ENCODE measurements around the gene GEMIN5.

GEMIN5 gene

GRCh38 chr5:154899151-154899816 lies 38.7 kb downstream of the GEMIN5 start:
- H3K27me3 ChIP-seq (ENCODE audit: control insufficient read depth, insufficient read depth, low read length), result no peaks in the 10 kb centered on the region
- no peak overlapping the region for H3K4me3 ChIP-seq (ENCODE audit: low read length)
- no peaks in the 10 kb centered on the region for H3K9me3 ChIP-seq (ENCODE audit: control insufficient read depth, low read depth, low read length)
- no peaks in the 10 kb centered on the region for H3K4me1 ChIP-seq (ENCODE audit: control insufficient read depth, low read depth, low read length)
- no peak overlapping the region for H3K27ac ChIP-seq (ENCODE audit: low read length)
- H3K36me3 ChIP-seq (ENCODE audit: control insufficient read depth, low read depth, low read length), result peaks cover 90% of the 10 kb centered on the region
- no peak overlapping the region for H3K9ac ChIP-seq (ENCODE audit: low read length)

- no peak overlapping the region for H3K9ac ChIP-seq (ENCODE audit: low read length)
- no peaks in the 10 kb centered on the region for H3K4me1 ChIP-seq (ENCODE audit: control insufficient read depth, low read depth, low read length)
- H3K27ac ChIP-seq (ENCODE audit: low read length), result no peak overlapping the region
- no peaks in the 10 kb centered on the region for H3K27me3 ChIP-seq (ENCODE audit: control insufficient read depth, insufficient read depth, low read length)
- H3K4me3 ChIP-seq (ENCODE audit: low read length), result no peak overlapping the region
- H3K36me3 ChIP-seq (ENCODE audit: control insufficient read depth, low read depth, low read length), result peaks cover 91% of the 10 kb centered on the region
- H3K9me3 ChIP-seq (ENCODE audit: control insufficient read depth, low read depth, low read length), result no peaks in the 10 kb centered on the region
Observed at GRCh38 chr5:154898210-154898609, 39.8 kb downstream of the GEMIN5 start.

GRCh38 chr5:154896562-154897165 lies 41.3 kb downstream of the GEMIN5 start:
- Histone ChIP-seq H3K27me3 (ENCODE audit: control insufficient read depth, insufficient read depth, low read length) (no peaks in the 10 kb centered on the region), H3K36me3 (ENCODE audit: control insufficient read depth, low read depth, low read length) (peaks cover 84% of the 10 kb centered on the region), H3K4me3 (ENCODE audit: low read length) (no peak overlapping the region), H3K4me1 (ENCODE audit: control insufficient read depth, low read depth, low read length) (no peaks in the 10 kb centered on the region), H3K9ac (ENCODE audit: low read length) (no peak overlapping the region), H3K27ac (ENCODE audit: low read length) (no peak overlapping the region), H3K9me3 (ENCODE audit: control insufficient read depth, low read depth, low read length) (no peaks in the 10 kb centered on the region)

GRCh38 chr5:154895606-154896561 lies 42.1 kb downstream of the GEMIN5 start:
- H3K9ac ChIP-seq (ENCODE audit: low read length), result no peak overlapping the region
- H3K4me1 ChIP-seq (ENCODE audit: control insufficient read depth, low read depth, low read length), result no peaks in the 10 kb centered on the region
- no peaks in the 10 kb centered on the region for H3K27me3 ChIP-seq (ENCODE audit: control insufficient read depth, insufficient read depth, low read length)
- no peaks in the 10 kb centered on the region for H3K9me3 ChIP-seq (ENCODE audit: control insufficient read depth, low read depth, low read length)
- no peak overlapping the region for H3K4me3 ChIP-seq (ENCODE audit: low read length)
- peaks cover 84% of the 10 kb centered on the region for H3K36me3 ChIP-seq (ENCODE audit: control insufficient read depth, low read depth, low read length)
- no peak overlapping the region for H3K27ac ChIP-seq (ENCODE audit: low read length)

GRCh38 chr5:154893381-154893780 lies 44.6 kb downstream of the GEMIN5 start:
- Histone ChIP-seq H3K4me1 (ENCODE audit: control insufficient read depth, low read depth, low read length) (no peaks in the 10 kb centered on the region), H3K27me3 (ENCODE audit: control insufficient read depth, insufficient read depth, low read length) (no peaks in the 10 kb centered on the region), H3K27ac (ENCODE audit: low read length) (no peak overlapping the region), H3K9me3 (ENCODE audit: control insufficient read depth, low read depth, low read length) (no peaks in the 10 kb centered on the region), H3K9ac (ENCODE audit: low read length) (no peak overlapping the region), H3K36me3 (ENCODE audit: control insufficient read depth, low read depth, low read length) (peaks cover 79% of the 10 kb centered on the region), H3K4me3 (ENCODE audit: low read length) (no peak overlapping the region)

- Histone ChIP-seq H3K4me1 (ENCODE audit: control insufficient read depth, low read depth, low read length) (no peaks in the 10 kb centered on the region), H3K9me3 (ENCODE audit: control insufficient read depth, low read depth, low read length) (no peaks in the 10 kb centered on the region), H3K27me3 (ENCODE audit: control insufficient read depth, insufficient read depth, low read length) (no peaks in the 10 kb centered on the region), H3K4me3 (ENCODE audit: low read length) (no peak overlapping the region), H3K36me3 (ENCODE audit: control insufficient read depth, low read depth, low read length) (peaks cover 77% of the 10 kb centered on the region), H3K9ac (ENCODE audit: low read length) (no peak overlapping the region), H3K27ac (ENCODE audit: low read length) (no peak overlapping the region)
Observed at GRCh38 chr5:154892369-154892771, 45.6 kb downstream of the GEMIN5 start.

- H3K4me1 ChIP-seq (ENCODE audit: control insufficient read depth, low read depth, low read length), result no peaks in the 10 kb centered on the region
- no peaks in the 10 kb centered on the region for H3K27me3 ChIP-seq (ENCODE audit: control insufficient read depth, insufficient read depth, low read length)
- H3K36me3 ChIP-seq (ENCODE audit: control insufficient read depth, low read depth, low read length), result peaks cover 38% of the 10 kb centered on the region
Observed at GRCh38 chr5:154885439-154885838, 52.6 kb downstream of the GEMIN5 start.

GRCh38 chr5:154884424-154884823 lies 53.6 kb downstream of the GEMIN5 start:
- Histone ChIP-seq H3K27me3 (ENCODE audit: control insufficient read depth, insufficient read depth, low read length) (no peaks in the 10 kb centered on the region), H3K27ac (ENCODE audit: low read length) (no peak overlapping the region), H3K4me3 (ENCODE audit: low read length) (no peak overlapping the region), H3K4me1 (ENCODE audit: control insufficient read depth, low read depth, low read length) (no peaks in the 10 kb centered on the region), H3K9ac (ENCODE audit: low read length) (no peak overlapping the region), H3K36me3 (ENCODE audit: control insufficient read depth, low read depth, low read length) (peaks cover 30% of the 10 kb centered on the region), H3K9me3 (ENCODE audit: control insufficient read depth, low read depth, low read length) (peaks cover 9% of the 10 kb centered on the region)

More at GRCh38 chr5:154885439-154885838, 52.6 kb downstream of the GEMIN5 start:
- peaks cover 9% of the 10 kb centered on the region for H3K9me3 ChIP-seq (ENCODE audit: control insufficient read depth, low read depth, low read length)
- H3K9ac ChIP-seq (ENCODE audit: low read length), result no peak overlapping the region
- no peak overlapping the region for H3K27ac ChIP-seq (ENCODE audit: low read length)
- no peak overlapping the region for H3K4me3 ChIP-seq (ENCODE audit: low read length)

- peaks cover 14% of the 10 kb centered on the region for H3K36me3 ChIP-seq (ENCODE audit: control insufficient read depth, low read depth, low read length)
- H3K27ac ChIP-seq (ENCODE audit: low read length), result no peak overlapping the region
- H3K9me3 ChIP-seq (ENCODE audit: control insufficient read depth, low read depth, low read length), result peaks cover 9% of the 10 kb centered on the region
- H3K4me1 ChIP-seq (ENCODE audit: control insufficient read depth, low read depth, low read length), result no peaks in the 10 kb centered on the region
- no peak overlapping the region for H3K4me3 ChIP-seq (ENCODE audit: low read length)
- H3K9ac ChIP-seq (ENCODE audit: low read length), result no peak overlapping the region
- H3K27me3 ChIP-seq (ENCODE audit: control insufficient read depth, insufficient read depth, low read length), result no peaks in the 10 kb centered on the region
Observed at GRCh38 chr5:154881986-154882385, 56.0 kb downstream of the GEMIN5 start.

- H3K4me3 ChIP-seq (ENCODE audit: low read length), result no peak overlapping the region
- H3K9me3 ChIP-seq (ENCODE audit: control insufficient read depth, low read depth, low read length), result no peaks in the 10 kb centered on the region
- peaks cover 28% of the 10 kb centered on the region for H3K36me3 ChIP-seq (ENCODE audit: control insufficient read depth, low read depth, low read length)
- no peak overlapping the region for H3K9ac ChIP-seq (ENCODE audit: low read length)
- no peaks in the 10 kb centered on the region for H3K27me3 ChIP-seq (ENCODE audit: control insufficient read depth, insufficient read depth, low read length)
- no peaks in the 10 kb centered on the region for H3K4me1 ChIP-seq (ENCODE audit: control insufficient read depth, low read depth, low read length)
- no peak overlapping the region for H3K27ac ChIP-seq (ENCODE audit: low read length)
Observed at GRCh38 chr5:154878642-154879335, 59.2 kb downstream of the GEMIN5 start.

GRCh38 chr5:154873791-154874331 lies 64.2 kb downstream of the GEMIN5 start:
- Histone ChIP-seq H3K27ac (ENCODE audit: low read length) (no peak overlapping the region), H3K36me3 (ENCODE audit: control insufficient read depth, low read depth, low read length) (peaks cover 54% of the 10 kb centered on the region), H3K27me3 (ENCODE audit: control insufficient read depth, insufficient read depth, low read length) (no peaks in the 10 kb centered on the region), H3K4me3 (ENCODE audit: low read length) (no peak overlapping the region), H3K9ac (ENCODE audit: low read length) (no peak overlapping the region), H3K9me3 (ENCODE audit: control insufficient read depth, low read depth, low read length) (no peaks in the 10 kb centered on the region), H3K4me1 (ENCODE audit: control insufficient read depth, low read depth, low read length) (no peaks in the 10 kb centered on the region)
